GM21381 (cell line): ENCODE results near the gene REXO5.
"Not testable (repeated sequence)": the region's sequence is repeated elsewhere in the genome, so short reads cannot be mapped to it uniquely, and the experiment has no call there.

Experiments used
- ATAC-seq: cut with Tn5 transposase; IDR thresholded peaks from one replicate; pipeline ENCODE4 v1.9.1; 2021; ENCODE audit warnings: mild to moderate bottlenecking, moderate library complexity; ENCODE audit not compliant: unreplicated experiment

The REXO5 gene

DNA sequence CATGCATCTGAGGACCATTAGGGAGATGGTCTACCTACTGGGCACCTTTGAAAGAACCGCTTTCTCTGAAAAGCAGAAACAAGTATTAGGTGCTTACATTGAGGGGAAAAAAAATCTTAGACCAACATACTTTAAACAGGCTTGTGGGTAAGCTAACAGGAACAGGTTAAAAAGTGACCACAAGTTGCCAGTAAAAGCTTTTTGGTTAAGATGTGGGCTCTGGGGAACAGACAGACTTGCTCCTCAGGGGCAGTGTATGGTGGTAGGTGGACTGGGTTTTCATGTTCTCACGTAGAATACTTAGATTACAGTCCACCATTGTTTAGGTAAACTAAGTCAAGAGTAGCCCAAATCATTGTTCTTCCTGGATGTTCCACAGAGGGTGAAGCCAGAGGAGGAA lies 41.2 kb downstream of the REXO5 start:
- no peak for ATAC-seq

DNA sequence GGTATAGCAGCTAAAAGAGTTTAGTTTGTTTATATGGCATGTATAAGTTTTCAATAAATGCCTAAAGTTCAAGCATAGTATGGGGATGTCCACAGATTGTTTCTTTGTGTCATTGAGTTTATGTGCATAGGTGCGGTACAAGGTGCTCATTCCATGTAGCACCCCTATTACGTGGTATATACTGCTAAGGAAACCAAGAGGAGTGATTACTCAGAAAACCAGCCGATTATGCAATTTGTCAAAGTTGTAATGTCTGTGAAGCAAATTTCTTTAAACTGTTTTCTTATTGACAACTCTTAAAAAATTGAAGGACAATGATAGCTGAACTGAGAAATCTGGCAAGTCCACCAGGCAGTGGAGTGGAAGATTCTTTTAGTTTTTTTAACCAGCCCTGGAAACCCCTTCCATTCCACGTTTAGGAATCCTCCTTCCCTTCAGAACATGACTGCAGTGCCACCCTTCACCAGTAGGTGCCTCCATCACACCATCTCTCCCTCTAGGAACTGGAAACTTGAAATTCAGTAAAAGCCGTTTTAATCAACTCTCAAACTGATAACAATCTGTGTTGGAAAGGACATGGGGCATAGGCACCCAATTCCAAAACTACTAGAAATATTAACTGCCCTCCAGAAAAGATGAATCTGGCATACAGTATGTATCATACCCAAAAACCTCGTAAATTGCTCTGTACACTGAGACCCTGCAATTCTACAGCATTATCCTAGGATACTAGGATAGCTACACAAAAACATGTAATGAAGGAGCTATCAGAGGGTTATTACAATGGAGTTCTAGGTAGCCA lies 43.5 kb downstream of the REXO5 start:
- ATAC-seq = no peak

DNA sequence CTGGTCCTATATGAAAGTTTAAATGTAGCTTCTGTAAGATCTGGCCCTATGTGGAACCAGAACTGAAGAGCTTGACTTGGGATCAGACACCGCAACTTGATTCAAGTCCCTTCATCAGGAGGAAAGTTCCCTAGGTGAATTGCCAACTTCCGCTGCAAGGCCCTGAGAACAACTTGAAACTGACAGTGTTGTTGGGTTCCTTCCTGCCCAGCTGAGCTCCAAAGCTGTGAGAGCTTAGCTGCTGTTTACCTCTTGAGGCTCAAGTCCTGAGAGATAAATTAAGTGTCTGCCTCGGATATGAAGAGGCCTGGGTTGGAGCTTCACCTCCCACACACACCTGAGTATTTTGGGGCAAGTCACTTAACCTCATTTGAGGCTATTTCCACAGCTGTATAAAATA lies 44.7 kb downstream of the REXO5 start:
- ATAC-seq = no peak

DNA sequence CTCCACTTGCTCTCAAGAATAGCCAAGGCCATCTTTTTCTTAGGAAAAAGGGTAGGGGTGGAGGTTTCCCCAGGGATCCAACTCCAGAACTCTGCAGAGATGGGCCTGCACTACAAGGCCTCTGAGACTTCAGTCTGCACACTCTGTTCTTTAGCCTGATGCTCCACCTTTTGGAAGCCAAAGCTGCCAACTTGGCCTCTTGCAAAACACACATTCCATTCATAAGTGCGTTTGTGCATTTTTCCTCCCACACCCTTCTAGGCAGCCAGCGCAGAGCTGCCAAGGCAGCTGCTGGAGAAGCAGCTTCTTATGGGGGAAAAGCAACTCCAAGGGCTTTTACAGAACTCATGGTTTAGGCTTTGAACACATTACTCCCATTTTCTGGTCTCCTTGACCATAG lies 45.3 kb downstream of the REXO5 start:
- ATAC-seq = no peak

DNA sequence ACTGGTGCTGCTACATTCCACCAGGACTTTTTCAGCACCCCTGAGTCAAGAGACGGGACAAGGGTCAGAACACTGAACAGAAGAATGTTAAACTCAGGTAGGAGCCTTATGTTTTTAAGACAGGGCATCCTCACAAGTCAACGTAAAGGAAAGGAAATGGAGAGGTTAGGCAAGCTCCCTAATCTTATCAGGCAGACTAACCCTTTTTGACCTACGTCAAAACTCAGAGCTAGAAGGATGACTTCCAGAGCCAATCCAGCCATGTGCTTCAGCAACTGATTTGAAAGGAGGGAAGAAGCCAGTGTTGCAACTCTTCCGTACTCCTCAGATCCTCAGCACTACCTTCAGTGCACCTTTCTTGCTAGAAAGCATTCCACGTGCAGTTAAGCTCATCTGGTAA lies 46.8 kb downstream of the REXO5 start:
- no peak for ATAC-seq

DNA sequence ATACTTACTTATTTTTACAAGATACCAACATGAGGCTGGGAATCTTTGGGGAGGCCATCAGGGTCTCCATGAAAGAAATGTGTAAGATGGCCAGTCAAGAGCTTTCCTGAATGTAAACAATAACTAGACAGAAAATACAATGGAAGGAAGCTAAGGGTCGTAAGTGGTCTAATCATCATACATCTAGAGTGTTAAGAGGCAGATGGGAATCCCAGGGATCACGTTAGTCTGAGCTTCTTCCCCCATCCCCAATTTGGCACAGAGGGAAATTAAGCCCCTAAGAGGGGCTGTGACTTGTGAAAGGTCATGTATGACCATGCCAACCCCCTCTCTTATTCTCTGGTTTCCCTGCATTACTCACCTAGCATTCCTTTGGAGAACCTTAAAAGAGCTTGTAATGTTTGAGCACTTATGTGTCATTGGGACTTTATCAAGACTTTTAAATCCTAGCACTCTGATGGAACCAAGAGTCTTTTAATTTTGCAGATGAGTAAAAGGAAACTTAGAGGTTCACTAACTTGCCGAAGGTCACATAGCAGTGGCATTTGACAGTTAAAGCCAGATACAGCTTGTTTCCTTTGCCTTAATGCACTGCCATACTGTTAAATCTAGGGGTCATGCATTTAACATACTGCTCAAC lies 47.8 kb downstream of the REXO5 start:
- ATAC-seq = no peak

DNA sequence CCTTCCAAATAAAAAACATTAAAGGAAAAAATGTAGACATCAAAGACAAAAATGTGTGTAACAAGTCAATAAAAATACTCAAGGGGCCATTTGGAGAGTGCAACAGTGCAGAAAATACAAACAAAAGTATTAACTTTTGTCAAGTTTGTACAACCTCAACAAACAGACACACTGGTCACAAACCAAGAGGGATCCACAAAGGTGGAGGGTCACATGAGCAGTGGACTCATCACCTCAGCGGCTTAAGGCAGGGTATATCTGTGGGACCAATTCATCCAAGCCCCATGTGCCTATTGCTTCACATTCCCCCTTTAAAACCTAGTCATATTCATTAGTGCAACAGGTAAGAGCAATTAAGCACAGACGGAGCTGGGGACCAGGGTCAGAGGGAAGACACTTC lies 48.6 kb downstream of the REXO5 start:
- ATAC-seq = no peak

DNA sequence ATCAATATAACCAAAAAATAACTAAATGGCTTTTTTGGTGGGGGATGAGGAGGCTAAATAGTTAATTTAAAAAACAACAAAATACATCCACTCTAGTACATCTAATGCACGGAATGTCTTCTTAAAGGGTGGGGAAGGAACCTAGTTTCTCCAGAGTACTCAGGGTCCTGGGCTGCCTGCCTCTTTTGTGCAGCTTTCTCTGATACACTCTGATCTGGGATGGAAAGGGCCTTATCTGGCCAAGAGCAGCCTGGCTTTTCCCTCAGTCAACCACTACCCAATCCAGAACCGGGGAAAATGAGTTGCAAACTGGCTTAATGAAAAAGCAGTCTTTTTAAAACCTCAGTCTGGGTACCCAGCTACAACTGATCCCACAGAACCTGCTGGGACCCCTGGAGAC lies 51.0 kb downstream of the REXO5 start:
- ATAC-seq = no peak

DNA sequence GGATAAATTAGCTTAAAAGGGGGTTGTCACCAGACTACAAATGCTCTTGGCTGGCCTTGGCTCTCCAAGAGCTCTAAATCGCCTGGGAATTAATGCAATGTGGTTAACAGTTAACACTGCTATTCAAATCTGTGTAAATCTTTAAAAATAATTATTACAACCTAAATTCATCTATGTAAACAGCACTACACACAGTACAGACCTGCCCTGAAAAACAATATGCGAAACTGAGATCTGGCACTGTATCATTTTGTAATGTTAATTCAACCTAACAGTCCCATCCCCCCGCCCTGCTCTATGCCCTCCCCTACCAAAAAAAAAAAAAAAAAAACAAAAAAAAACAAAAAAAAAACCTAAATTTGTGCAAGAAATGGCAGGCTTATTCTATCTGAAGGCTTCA lies 52.9 kb downstream of the REXO5 start:
- no peak for ATAC-seq

DNA sequence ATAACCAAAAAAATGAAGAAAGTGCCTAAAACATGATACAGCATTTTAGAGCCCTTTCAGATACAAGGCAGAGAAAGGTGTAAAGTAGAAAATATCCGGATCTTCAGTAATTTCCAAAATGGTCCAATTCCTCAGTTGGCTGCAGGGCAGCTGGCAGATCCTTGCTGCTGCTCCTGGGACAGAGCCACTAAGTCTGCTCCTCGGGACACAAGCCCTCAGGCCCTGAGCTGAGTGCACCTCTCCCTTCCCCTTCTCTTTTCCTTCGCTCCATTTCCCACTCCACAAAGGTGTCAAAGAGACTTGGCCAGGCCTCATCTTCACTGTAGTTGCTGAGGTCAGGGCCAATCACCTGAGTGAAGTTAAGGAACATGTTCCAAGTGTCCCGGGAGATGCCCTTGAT lies 53.4 kb downstream of the REXO5 start:
- no peak for ATAC-seq

DNA sequence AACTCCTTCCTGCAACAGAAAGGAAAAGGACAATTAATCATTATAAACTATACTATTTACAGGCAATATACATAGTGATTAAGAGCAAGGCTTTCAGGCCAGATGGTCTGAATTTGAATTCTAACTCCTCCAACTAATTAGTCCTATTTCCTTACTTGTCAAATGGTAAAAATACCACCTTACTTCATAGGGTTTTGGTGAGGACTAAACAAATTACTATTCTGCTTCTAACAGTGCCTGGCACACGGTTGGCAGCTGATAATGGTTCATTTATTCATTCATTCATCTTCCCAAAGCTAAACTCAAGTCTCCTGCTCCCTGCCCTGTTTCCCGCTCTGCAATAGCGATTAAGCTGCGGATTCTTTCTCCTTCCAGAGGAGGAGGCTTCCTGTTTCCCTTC lies 54.0 kb downstream of the REXO5 start:
- ATAC-seq = no peak

DNA sequence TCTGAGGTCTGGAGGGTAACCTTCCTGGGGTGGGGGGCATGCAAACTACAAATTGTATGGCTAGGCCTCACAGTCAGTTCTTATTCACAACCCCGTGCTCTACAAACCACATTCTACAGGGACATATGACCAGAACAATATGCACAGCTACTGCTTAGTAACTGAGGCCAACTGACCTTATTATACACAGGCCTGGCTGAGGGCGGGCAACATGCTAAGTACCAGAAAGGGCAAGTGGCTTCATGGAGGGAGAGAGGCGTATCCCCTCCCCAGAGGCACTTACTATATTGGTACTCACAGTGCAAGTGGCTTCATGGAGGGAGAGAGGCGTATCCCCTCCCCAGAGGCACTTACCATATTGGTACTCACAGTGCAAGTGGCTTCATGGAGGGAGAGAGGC lies 54.7 kb downstream of the REXO5 start:
- not testable (repeated sequence) for ATAC-seq

DNA sequence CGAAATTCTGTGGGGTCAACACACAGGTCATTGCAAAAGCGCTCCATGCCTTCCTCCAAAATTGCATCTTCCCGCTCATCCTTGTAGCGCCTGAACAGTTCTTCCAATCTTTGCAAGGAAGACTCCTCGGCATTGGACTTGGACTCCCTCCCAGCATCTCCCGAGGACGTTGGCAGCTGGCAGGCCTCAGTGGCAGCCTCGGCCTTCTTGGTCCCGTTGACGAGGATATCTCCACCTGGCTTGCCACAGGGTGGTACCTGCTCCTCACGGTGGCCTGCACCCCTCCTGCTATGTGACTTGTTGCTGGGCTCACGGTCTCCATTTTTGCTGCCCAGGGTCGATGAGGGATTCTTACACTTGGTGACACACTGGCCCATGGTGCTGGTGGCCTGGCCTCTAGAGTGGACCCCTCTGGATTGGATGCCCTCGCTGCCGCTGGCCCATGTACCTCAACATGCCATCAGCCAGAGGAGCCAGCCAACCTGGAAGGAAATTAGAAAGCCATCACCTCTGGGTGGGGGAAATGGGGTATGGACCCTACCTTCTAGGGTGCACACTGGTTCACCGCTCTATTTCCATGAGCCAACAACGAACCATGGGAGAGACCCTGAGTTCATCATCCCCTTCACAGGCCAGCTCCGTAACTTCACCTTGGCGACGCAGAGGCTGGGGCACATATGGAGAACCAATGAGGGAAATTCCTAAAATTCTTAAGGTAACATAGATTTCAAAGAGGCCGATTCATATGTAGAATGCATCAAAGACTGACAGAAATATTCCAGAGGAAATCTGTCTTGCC lies 56.0 kb downstream of the REXO5 start:
- no peak for ATAC-seq

DNA sequence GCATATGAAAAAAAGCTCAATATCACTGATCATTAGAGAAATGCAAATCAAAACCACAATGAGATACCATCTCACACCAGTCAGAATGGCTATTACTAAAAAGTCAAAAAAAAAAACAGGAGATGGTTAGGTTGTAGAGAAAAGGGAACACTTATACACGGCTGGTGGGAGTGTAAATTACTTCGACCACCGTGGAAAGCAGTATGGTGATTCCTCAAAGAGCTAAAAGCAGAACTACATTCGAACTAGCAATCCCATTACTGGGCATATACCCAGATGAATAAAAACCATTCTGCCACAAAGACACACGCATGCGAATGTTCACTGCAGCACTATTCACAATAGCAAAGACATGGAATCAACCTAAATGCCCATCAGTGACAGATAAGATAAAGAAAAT lies 58.0 kb downstream of the REXO5 start:
- ATAC-seq = not testable (repeated sequence)

DNA sequence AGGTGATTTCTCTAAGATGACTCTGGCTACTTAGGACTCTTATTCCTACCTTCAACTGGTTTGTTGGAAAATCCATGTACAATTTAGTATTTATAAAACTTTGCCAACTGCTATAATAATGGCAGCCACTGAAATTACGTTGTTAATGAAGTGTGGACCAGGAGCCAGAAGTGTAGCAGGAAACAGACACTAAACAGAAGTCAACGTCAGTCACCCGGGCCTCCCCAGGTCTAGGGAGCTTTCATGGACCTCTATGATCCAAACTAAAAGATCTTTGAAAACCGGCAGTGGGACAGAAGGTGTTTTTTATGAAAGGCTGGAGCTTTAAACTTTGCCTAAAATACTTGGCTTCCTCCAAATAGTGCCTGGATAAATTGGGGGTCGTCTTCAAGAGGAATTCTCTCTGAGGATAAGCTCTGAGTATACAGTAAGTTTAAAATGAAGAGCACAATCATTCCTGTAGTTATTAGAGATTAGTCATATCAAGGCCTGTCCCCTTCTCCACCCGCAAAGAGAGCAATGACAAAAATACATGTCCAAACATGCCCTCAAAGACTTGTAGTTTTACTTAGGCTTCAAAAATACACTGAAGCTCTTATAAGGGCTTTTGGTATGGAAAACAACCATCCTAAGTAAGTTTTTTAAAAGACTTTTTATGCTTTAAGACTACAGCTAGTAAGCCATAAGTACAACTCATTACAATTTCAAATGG lies 59.2 kb downstream of the REXO5 start:
- no peak for ATAC-seq

DNA sequence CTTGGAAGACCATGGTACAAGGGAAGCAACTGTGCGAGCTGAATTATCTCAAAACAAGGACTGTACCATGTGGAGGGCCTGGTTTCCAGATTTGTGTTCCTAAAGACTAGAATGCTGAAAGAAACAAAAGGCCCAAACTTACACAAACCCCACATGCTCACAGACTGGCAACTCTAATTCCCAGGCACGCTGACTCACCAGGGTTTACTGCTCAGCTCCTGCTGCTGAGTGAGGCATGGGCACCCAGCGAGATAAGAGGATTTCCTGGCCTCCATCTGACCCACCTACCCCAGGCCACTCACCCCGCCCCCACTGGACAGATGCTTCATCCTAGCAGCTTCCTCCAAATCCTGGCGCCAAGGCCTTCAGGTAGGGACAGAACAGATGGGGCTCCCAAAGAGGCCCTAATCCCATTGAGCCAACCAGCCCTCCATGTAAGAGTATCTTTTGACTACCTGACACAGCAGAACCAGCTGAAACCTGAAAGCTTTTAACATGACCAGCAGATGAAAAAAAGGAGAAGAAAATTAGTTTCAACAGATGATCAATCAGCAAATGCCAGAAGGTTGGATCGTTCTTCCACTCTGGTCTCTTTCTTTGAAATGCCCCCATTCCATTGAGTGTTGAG lies 59.9 kb downstream of the REXO5 start:
- no peak for ATAC-seq

DNA sequence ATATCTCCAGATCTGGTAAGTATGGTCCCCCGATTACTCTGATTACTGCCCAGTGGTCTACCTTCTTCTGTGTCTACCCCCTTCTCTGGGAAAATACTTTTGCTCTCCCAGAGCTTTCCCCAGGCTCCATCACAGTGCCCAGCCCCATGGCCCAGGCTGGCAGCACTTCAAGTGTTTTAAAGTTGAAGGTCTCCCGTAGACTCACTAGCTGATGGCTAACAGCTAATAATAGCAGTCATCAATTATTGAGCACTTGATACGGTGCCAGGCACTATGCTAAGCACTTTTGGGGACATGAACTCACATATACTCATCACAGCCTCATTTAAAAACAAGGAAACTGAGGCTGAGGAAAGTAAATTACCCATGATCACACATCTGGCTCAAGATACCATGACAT lies 60.5 kb downstream of the REXO5 start:
- ATAC-seq = no peak

DNA sequence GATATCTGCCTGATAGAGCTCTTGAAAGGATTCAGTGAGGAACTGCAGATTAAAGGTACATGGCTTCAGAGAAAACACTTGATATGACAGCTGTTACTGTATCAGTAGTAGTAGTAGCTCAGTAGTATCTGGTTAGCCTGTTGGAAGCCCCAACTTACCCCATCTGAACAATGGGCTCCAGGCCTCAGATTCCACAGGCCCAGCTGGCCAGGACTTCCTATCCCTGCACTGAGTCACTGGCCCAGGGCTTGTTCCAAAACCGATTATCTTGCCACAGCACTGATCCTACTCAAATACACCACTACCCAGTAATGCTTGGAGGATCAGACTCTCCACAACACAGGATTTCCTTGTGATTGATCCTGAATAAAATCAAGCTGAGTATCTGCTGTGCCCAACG lies 61.3 kb downstream of the REXO5 start:
- ATAC-seq = no peak

DNA sequence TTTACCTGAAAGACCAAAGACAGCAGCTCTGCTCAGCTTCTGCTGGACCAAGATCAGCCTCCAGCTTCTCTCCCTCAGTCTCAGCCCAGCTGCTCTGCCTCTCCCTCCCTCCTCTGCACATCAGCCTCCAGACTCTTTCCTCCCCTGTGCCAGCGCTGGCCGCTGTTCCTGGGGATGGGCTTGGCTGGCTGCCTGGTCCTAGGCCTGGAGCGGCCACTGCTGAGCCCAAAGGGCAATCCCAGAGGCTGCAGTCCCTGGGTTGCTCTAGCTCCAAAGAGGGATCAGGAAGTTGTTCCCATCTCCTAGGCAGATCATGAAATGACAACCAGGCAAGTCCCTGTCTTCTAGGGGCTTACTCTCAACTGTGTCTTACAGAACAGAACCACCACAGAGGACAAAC lies 62.6 kb downstream of the REXO5 start:
- ATAC-seq = no peak

DNA sequence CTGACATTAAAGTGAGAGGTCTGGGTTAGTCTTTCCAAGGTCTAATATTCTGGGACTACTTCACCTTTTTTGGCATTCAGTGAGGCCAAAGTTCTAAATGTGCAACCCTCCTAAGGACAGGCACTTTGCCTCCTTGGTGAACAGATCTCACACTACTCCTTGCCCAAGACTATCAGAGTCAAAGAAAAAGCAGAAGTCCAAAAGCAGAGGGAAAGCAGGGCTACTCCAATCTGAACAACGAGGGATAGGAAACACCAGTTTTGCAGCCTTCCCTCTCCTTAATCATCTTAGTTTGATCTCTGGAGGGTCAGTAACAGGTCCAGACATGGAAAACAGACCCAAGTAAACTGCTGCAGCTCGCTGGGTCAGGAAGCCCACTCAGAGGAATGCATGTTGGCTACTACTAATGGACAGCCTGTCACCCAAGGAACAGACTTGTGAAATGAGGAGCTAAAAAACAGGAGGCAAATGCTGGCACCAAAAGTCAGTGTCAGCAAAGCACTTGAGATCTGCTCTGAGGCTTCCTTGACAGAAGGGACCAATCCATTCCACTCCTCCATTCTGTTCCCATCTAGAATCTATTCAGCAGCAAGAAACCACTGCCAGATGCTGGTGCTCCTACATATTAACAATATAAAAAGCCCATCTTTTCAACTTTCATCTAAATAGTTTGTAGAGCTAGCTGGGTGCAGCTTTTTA lies 63.9 kb downstream of the REXO5 start:
- no peak for ATAC-seq
